ENCODE data around the gene EVI5.

DNA sequence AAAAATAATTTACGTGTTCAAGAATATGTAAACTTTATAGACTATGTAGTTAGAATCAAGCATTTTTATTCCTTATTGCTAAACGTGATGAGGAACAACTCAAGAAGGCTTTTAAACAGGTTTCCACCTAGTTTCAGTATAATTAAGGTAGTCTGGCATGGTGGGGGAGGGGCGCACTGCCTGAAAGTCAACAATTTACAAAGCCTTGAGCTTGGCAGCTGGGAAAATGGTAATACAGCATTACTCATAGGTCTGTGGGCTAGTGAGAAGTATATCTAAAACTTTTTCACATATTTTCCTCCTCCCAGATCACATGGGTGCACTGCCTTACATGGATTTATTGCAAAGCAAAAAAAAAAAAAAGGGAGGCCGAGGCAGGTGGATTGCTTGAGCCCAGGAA, 75.2 kb downstream of the EVI5 start:
- TF ChIP-seq, protein P1, sequence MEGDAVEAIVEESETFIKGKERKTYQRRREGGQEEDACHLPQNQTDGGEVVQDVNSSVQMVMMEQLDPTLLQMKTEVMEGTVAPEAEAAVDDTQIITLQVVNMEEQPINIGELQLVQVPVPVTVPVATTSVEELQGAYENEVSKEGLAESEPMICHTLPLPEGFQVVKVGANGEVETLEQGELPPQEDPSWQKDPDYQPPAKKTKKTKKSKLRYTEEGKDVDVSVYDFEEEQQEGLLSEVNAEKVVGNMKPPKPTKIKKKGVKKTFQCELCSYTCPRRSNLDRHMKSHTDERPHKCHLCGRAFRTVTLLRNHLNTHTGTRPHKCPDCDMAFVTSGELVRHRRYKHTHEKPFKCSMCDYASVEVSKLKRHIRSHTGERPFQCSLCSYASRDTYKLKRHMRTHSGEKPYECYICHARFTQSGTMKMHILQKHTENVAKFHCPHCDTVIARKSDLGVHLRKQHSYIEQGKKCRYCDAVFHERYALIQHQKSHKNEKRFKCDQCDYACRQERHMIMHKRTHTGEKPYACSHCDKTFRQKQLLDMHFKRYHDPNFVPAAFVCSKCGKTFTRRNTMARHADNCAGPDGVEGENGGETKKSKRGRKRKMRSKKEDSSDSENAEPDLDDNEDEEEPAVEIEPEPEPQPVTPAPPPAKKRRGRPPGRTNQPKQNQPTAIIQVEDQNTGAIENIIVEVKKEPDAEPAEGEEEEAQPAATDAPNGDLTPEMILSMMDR (IDR thresholded peaks at IDR 0.05) = no peak
- TF ChIP-seq POLR2A (IDR thresholded peaks at IDR 0.05) = no peak

All from breast epithelium (tissue), 3 donors.